Stimulated activated CD8-positive, alpha-beta memory T cell treated with anti-CD3 and anti-CD28 coated beads, Interleukin-12 subunit alpha, Interleukin-12 subunit beta, amount 100 ng/mL, for 4 hours (primary cell): Measurements from ENCODE around the gene PNPT1.

ENCODE experiments used
- DNase-seq: peaks from one replicate; pipeline ENCODE4 v3.0.0-alpha.2; 2020; ENCODE audit warnings: low read depth

Gene PNPT1

DNA sequence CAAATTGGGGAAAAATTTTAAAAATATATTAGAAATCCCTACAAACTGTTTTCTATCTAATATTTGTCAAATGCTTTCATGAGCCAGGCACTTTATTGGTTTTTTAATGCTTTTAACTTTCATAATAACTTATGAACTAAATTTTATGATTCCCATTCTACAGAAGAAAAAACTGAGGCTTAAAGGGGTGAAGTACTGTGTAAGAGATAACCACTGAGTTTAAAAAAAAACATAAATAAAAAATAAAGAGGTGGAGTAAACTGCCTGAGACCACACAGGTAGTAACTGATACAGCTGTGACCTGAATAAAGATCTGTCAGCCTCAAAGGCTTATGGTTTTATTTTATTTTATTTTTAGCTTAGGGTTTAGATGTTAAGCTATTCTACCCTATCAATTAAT lies 24.7 kb downstream of the PNPT1 start:
- DNase-seq: no peak

DNA sequence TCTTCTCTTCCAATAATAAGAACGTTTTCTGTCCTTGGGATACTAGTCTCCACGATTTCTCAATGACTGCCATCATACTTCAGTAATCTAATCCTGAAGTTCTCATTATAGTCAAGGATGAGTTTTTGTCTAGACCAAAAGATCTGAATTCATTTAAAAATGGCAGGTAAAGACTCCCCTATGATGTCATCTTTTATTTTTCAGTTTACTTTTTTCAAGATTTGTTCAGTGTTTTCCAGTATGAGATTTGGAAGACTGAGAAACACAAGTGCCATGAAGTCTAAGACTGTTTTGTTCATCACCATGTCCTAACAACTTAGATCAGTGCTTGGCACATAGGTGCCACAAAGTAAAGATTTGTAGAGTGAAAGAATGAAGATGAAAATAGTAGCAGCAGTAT lies 40.4 kb downstream of the PNPT1 start:
- no peak for DNase-seq

DNA sequence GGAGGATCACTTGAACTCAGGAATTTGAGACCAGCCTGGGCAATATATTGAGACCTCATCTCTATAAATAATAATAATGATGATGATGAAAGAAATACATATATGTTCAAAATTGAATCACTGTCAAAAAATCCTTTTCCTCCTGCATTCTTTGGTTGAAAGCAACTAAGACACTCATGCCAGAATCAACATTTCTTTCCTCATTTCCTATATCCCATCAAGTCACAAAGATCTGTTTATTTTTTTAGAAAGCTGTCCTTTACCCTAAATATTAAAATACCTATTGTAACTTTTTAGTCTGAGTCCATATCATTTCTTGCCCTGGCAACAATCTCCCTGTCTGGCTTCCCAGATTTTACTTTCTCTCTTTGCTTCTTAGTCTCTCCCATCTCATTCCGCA lies 44.4 kb downstream of the PNPT1 start:
- no peak for DNase-seq

DNA sequence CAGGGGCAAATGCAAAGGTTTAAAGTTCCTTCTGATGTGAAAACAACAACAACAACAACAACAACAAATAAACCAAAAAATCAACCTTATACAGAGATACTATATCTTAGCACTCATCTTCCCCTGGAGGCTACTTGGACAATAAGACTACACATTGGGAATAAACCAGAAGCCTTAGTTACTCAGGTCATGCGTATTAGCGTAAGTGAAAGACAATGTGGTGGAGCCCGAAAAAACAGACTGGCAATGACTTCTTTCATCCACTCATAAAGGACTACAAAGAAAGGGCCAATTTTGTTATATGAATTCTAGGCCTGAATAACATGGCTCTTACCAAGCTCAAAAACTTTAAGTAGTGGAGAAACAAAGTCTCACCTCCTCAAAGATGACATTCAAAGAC lies 56.8 kb downstream of the PNPT1 start:
- no peak for DNase-seq

DNA sequence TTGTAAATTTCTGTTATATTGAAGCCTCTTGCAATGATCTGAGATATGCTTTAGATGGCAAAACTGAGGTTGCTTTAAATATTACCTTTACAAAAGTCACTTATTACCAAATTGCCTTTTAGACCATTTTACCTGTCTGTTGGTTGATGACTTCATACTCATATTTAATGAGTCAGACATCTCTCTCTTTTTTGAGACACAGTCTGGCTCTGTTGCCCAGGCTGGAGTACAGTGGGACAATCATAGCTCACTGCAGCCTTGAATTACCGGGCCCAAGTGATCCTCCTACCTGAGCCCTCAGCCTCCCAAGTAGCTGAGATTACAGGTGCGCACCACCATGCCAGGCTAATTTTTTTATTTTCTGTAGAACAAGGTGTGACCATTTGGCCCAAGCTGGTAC lies 64.7 kb downstream of the PNPT1 start:
- no peak for DNase-seq

DNA sequence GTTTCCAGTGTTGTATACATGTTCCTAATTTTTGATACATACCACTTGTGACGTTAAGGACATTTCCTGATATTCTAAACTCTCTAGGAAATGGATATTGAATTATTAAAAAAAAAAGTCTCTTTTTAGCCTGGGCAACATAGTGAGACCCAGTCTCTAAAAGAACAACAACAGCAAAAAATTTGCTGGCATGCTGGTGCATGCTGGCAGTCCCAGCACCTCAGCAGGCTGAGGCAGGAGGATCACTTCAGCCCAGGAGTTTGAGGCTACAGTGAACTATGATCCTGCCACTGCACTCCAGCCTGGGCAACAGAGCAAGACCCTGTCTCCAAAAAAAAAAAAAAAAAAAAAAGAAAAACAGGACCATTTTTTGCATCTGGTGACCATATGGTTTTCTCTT lies 65.7 kb downstream of the PNPT1 start:
- DNase-seq: no peak

DNA sequence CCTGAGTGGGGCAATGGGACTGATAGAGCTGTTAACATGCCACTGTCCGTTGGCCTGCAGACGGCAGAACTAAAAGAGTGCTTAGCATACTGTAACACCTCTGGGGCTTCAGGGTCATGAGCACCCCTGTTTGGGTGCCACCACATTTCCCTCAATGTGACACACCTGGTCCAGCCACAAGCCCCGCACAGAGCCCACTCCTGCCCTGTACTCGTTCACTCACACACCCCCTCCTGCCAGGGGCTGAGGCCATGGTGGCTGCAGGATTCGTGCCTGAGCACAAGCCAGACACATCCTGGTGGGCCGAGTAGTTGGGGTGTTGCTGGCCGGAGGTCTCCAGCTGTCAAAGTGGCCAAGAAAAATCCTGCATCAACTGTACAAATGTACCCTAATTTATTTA lies 71.8 kb downstream of the PNPT1 start:
- no peak for DNase-seq

DNA sequence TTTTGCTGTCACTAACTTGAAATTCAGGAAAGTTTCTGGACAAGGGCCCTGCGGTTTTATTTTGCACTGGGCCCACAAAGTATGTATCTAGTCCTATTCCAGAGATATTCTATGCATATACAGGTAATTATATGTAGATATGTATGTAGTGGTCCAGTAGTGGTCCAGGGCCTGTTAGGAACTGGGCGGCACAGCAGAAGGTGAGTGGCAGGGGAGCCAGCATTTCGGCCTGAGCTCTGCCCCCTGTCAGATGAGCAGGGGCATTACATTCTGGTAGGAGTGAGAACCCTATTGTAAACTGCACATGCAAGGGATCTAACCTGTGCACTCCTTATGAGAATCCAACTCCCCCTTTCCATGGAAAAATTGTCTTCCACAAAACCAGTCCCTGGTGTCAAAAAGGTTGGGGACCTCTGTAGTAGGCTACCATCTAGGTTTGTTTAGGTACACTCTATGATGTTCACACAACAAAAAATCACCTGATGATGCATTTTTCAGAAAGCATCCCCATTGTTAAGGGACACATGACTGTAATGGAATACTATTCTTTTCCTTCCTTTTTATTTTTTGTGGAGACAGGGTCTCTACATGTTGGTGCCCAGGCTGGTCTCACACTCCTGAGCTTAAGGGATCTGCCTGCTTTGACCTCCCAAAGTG lies 73.4 kb downstream of the PNPT1 start:
- DNase-seq: no peak

DNA sequence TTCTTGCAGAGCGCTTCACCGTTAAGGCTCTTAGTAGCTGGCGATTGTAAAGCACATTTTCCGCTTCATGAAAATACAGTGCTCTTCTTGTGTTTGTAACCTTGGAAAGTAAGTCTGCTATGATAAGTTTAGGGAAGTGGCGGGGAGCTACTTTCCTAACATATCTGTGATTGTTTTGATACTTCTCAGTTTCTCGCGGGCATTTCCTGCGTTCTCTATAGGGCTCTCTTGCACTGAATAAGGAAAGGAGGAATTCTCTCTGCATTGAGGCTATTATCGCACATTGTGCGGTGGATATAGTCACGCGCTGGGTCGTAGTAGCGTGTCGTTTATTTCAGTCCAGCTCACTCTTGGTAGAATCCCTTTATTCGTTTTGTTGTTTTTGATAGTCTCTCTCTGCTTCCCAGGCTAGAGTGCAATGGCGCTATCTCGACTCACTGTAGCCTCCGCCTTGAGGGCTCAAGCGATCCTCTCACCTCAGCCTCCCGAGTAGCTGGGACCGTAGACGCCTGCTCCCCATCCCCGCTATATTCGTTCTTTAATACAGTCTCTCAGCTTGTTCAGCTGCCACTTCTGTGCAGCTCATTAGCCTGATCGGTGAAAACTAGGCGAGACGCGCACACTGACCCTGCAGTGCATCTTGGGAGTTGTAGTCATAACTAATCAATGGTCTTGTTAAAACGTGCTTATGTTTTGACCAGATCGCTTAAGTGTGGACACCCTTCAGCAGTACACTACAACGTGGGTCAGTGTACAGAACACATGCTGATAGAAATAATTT lies 75.2 kb downstream of the PNPT1 start:
- no peak for DNase-seq

DNA sequence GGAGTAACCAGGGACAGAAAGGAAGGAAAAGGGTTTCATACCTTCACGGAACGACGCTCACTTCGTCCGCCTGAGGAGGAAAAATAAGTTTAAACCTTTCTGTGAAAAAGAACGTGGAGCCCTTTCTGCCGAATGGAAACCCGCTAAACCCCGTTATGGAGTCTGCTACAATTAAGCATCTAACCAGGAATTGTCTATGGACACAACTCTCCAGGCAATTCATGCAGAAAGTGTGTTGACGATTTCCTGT lies 75.7 kb downstream of the PNPT1 start:
- no peak for DNase-seq

DNA sequence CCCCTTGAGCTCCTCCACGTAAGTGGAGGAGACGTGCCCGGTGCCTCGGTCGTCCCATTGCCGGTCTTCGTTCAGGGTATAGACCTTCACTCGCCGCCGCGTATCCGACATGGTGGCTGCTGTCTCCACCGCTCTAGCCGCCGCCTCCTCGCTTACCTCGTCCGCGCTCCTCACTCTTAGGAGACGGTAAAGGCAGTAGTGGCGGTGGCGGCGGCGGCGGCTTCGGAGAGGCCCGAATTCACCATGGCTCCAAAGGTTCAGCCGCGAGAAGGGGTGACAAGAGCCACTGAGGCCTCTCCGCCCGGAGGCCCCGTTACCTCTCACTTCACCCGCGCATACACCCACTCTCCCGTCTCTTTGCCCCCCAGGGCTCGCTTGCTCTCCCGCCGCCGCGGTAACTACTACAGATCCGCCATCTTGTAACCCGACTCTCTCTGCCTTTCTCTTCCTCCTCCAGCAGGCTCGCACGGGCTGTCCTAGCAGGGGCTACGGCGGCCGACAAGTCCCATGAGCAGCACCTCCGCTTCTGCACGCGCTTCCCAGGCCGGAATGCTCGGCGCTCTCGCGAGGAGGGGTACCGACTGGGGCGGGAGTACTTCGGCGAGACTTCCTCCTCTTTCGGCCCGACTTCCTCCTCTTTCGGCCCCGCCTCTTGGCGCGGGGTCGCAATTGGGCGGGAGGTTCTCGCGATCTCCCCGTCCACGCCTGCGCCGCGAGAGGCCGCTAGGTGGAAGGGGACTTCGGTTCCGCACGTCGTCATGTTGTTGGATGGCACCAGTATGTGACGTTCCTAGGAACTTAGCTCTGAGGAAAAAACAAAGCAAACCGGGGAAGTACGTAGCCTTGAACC lies 76.2 kb downstream of the PNPT1 start, which contains the start of gene PPP4R3B:
PPP4R3B (minus strand) TSS at position 448 of the 850 bp plus-strand sequence; CDS start at position 111, 337 bp downstream.
- DNase-seq: peak; percentile 98

DNA sequence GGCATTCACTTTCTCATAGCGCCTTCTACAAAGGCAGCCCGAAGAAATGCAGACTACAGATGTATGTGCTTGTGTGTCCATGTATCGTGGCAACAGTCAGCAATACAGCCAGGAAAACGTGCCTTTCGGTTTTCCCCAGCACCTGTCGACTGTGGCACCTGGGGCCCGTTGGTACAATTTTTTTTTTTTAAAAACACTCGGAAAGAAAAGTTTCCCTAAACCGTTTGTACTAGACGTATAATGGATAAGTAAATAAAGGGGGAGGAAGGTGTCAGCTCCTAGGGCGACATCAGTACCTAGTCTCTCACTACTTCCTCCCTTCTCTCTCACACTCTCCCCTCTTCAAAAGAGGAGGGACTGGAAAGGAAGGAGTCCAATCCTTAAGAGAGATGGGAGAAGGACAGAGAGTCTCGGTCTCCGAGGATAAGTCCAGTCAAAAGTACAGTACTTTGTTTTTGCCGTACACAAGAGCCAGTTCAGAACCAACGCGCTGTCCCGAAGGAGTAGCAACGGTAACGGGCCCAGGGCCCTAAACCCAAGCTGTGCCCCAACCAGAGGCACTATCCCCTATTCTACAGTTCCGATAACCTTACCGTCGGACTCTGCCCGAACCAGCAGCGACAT lies 77.0 kb downstream of the PNPT1 start:
- DNase-seq: no peak

DNA sequence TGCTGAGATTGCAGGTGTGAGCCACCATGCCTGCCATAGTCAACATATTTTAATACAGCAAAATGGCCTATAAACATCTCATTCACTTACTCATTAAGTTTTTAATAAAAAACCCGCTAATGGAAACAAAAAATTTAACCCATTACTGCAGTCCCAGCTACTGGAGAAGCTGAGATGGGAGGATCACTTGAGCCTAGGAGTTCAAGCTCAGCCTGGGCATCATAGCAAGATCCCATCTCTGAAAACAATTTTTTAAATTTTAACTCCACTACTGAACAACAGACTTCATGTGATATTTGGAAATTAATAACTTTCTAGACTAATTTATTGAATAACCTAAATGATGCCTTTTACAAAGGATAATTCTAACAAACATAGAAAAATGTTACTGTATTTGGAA lies 81.6 kb downstream of the PNPT1 start:
- no peak for DNase-seq

DNA sequence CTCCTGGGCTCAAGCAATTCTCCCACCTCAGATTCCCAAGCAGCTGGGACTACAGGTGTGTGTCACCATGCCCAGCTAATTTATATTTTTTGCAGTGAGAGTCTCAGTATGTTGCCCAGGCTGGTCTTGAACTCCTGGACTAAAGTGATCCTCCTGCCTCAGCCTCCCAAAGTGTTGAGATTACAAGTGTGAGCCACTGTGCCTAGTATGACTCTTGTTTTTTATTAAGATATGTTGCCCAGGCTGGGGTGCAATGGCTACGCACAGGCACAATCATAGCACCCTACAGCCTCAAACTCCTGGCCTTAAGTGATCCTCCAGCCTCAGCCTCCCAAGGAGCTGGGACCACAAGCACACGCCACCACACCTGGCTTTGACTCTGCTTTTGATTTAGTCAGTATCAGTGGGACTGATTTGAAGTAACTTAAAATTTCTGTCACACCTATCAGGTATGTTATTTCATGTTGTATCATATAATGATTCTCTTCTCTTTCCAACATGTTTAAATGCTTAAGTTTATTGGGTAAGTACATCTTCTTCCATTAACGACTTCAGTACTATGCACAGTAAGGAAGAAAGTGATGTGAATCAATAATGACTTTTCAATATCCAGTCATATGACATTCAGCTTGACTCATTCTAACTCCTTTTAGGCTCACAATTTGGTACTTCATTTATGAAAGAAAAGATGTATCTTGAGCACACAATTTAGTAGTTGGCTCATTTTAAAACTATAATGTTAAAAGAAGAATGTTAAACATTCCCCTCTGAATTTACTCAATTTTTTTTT lies 82.5 kb downstream of the PNPT1 start:
- no peak for DNase-seq

DNA sequence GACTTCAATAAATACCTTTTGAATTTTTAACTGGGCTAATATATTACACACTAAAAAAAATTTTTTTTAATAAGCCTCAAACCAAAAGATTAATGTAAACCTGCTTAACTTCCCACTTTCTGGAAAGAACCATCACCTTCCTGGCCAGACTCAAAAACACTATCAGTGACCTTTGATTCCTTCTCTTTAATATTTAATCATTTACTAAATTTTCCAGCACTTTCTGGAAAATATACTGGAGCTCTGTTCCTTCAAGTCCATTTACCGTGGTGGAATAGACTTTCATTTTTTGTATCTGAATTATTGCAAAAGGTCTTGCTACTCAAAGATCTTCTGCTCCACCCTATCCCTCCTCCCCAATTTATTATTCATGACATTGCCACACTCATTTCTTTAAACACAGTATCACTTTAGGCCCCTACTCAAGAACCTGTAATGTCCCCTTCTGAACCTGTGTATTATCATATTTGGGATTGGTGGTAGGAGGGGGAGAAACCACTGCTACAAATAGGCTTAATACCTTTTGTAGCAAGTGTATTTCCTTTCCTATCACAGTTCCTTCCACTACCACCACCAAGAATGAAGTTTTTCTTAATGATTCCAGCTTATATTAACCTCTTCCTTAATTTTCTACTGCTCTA lies 83.6 kb downstream of the PNPT1 start:
- no peak for DNase-seq

DNA sequence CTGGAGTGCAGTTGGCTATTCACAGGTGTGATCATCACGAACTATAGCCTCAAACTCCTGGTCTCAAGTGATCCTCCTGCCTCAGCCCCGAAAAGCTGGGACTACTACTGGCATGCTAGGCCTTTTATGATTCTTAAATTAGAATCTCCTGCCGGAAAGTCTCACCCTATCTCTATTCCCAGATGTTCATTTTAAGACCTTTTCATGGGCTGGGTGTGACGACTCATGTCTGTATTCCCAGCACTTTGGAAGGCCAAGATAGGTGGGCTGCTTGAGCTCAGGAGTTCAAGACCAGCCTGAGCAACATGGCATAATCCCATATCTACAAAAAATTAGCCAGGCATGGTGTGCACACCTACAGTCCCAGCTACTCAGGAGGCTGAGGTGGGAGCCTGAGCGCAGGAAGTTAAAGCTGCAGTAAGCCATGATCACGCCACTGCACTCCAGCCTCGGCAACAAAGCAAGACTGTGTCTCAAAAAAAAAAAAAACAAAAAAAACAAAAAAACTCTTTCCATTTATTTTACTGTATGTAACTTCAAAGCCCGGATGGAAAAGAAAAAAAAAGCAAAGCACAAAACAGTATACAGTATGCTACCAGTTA lies 84.3 kb downstream of the PNPT1 start:
- no peak for DNase-seq

DNA sequence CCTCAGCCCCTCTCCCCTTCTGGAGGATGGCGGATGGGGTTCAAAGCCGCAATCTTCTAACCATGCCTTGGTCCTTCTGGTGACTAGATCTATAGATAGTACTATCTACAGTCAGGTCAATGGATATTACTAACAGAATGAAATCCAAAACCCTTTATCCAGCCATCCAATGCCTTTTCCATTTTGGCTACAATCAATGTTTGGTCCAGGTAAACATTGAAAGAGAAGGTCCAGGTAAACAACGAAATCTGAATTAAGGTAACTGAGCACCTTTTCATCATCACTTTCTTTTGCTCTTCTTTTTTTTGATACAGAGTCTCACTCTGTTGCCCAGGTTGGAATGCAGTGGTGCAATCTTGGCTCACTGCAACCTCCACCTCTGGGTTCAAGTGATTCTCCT lies 85.9 kb downstream of the PNPT1 start:
- DNase-seq: no peak

DNA sequence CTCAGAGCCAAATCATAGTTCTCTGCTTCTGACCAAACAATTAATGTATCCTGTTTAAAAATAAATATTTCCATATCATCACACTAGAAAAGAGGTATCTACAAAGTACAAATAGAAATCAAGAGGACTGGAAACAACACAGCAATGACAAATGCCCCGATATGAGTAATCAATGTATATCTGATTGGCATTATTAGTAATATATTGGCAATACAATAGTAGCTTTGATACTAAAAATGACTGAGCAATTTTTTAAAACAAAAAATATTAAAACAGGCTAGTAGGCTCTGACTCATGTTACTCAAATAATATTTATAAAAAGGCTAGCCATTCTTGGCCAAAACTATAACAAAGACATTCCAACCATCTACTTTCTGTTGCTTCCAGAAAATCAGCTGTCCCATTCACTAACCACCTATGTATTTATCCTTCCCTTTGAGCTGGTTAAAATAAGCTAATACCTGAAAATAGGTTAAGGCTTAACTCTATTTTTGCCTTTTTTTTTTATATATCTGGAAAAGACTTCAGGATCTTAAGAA lies 89.5 kb downstream of the PNPT1 start:
- no peak for DNase-seq

DNA sequence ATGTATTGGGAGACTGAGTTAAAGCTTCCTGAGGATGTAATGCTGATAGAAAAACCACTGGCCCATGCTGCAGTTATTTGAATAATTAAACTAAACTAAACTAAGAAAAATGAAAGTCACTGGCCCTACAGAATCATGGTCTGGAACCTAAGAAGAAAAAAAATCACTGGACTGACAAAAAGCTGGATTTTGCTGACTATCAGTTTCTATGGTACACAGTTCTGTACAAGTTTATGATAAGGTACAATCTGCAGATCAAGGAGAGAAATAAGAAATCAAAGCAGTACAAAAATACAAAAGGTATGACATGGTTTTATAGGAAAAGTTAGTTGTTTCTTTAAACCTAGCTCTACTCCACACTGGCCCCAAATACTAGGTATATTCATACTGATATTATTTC lies 91.8 kb downstream of the PNPT1 start:
- no peak for DNase-seq

DNA sequence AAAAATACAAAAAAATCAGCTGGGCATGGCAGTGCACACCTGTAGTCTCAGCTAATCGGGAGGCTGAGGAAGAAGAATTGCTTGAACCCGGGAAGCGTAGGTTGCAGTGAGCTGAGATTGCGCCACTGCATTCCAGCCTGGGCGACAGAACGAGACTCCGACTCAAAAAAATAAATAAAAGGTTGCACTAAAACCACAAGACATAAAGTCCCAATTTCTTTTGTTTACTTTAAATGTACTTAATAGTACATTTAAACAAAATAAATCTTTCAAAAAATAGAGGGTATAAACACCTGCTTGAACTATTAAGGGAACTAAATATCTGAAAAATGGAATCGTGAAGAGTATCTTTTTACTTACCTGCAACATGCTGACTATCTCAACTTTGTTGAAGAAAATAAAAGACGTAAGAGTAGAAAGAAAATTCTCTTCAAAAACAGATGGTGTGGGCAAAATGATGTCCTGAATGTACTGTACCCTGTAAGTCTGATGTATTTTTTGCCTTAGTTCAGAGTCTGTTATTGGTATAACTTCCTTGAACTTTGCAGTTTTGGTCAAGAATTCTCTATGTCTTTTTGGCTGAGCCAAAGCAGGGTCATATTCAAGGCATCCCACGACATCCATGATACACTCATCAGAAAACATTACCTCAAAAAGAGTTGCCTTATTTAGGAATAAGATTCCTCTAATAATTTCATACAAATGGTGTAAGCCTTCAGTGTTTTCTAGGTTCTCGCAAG lies 95.4 kb downstream of the PNPT1 start:
- DNase-seq: no peak
